GM18502 (cell line): ENCODE measurements around the gene ADAMTSL3.
"Not testable (repeated sequence)": the region's sequence is repeated elsewhere in the genome, so short reads cannot be mapped to it uniquely, and the experiment has no call there.

ENCODE experiments used
- ATAC-seq: cut with Tn5 transposase; IDR thresholded peaks from one replicate; pipeline ENCODE4 v1.9.1; 2021; ENCODE audit warnings: mild to moderate bottlenecking; ENCODE audit not compliant: unreplicated experiment, poor library complexity

Gene ADAMTSL3

DNA sequence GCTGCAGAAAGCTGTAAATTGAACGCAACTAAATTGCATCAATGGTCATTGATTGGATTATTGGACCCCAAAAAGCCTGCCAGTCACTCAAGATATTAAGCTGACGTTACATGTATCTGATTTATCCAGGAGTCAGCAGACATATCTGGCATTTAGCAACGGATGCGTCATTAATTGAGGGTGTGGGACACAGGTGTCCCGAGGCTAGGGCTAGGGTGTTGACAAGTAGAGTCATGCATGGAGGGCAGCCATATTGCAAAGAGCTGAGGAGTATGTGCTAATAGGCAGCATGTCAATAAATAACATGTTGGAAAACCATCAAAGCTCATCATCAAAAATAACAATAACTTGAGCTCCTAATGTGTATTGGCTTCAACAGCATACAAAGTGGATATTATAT lies 347.1 kb downstream of the ADAMTSL3 start:
- no peak for ATAC-seq

DNA sequence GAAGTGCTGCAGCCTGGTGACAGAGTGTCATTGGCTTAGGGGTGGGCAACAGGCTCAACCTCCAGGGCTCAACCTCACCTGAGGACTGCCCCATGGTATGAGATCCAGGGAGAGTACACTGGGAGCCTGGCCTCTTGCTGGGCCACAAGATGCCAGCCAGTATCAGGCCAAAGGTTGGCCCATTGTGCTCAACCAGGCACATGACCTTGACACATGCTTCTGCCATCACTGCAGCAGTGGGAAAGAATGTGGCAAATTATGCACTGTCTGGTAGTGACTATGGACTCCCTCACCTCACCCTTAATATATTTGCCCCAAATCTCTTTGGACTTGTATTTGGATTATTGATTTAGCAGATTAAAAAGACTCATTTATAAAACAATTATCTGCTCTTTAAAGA lies 347.7 kb downstream of the ADAMTSL3 start:
- no peak for ATAC-seq

DNA sequence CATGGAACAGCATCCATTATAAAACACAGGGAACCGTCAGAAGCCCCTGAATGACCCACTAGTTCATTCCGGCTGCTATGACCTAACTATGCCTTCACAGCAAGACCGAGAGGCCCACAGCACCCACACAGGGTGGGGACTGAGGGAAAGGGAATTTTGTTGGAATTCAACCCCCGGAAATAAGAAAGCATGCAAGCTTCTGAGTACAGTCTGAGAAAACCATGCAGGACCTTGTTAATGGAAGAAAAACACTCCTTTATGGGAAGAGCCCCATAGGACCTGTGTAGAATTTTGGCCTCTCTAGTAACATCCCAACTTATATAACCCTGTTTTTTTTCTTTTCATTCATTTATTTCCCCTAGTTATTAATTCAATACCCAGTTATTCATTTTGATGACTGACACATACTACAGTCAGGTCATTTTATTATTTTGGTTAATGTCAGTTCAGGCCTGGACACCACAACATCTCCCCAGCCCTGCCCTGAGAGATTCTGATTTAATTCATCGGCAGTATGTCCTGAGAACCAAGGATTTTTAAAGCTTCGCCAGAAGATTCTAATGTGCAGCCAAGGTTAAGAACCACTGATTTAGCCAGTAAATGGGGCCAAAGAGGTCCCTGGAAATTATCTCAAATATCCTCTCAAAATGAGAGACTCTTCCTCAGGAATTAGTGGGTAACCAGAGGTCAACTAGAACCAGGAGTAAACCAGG lies 350.0 kb downstream of the ADAMTSL3 start:
- no peak for ATAC-seq

DNA sequence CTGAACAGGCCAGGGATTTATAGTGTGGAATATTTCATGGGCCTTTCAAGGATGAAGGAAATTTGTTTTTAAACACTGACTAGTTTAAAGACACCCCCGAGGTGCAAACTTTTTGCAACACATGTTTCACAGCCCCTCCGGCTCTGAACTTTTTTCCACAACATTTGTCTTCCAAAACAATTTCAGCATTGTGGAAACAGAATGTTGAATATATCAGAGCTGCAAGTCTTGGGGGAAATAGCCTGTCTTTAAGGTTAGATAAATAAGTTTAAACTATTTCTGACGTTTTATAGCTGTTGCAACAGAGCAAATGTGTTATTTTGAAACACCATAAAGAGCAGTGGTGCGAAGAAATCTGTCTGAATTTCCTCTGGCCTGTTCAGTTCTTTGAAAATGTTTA lies 352.5 kb downstream of the ADAMTSL3 start:
- no peak for ATAC-seq

DNA sequence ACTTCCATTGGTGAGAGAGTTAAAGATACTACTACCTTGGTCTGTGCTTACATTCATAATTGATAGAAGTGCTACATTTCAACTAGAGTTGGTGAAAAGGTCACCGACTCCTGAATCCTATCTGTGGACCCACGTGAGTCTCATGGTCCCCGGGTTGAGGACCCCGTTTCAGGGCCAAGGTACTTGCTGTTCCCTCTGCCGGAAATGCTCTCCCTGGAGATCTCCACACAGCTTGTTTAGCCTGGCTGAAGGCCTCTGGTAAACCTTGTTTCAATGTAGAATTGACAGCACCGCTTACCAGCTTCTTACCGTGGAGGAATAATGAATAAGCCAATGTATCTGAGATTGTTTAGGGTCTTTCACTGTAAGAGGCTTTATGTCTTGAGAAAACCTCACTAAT lies 355.7 kb downstream of the ADAMTSL3 start:
- no peak for ATAC-seq

DNA sequence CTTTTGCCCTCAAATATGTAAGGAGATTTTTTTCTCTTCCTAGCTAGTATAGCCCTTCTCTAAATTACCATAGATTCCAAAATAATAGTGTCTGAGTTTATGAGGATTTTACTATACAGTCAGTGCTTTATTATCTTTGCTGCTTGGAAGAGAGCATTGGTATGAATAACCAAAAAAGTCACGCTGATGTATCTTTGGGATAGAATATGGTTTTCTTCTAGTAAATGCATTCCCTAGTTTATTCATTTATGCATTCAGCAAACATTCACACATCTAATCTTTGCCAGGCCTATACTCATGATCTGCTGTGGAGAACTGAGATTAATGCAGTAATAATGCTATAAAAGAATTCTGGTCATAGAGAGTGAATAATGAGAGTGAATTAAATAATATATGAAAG lies 356.3 kb downstream of the ADAMTSL3 start:
- ATAC-seq = no peak

DNA sequence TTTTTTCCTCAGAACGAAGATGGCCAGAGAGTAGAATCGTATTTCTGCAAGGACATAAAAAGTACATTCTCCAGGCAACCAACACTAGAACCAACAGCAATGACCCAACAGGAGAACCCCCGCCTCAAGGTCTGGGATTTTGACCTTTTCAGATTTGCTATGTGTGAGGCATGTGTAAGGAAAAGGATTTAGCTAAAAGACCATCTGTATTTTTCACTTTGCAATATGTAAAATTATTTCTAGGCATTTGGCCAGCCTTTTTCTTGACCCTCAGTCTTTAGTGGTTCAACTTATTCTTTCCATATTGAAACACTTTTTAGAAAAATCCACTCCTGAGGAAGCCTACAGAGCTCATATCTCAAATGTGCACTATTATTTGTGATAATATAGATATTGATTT lies 362.4 kb downstream of the ADAMTSL3 start:
- ATAC-seq = no peak

DNA sequence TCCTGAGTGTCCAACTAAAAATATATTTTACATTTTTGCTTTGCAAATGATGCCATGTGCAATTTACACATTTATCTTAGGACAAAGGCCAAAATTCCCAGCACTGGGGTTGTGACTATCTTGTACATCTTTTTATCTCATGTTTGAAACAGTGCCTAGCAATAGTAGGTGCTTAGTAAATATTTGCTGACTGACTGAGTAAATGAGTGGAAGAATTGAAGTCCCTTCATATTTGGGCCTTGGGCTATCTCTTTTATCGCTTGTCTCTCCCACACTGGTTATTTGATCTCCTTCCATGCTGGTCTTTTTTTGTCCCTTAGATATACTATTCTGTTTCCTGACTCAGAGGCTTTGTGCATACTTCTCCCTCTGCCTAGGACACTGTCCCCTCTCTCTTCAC lies 368.6 kb downstream of the ADAMTSL3 start:
- ATAC-seq = no peak

DNA sequence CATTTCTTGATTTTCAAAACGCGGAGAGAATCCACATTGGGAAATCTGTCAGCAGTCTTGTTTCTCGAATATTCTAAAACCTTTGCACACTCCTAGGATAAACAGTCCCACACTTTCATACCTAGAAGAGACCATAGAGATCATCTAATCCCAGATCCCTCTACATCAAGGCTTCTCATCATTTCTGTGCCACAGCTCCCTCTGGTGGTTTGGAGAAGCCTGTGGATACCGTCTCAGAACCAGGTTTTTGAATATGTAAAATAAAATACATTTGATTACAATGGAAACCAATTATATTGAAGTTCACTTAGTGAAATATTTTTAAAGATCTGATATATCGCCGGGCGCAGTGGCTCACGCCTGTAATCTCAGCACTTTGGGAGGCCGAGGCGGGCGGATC lies 369.7 kb downstream of the ADAMTSL3 start:
- ATAC-seq = no peak

DNA sequence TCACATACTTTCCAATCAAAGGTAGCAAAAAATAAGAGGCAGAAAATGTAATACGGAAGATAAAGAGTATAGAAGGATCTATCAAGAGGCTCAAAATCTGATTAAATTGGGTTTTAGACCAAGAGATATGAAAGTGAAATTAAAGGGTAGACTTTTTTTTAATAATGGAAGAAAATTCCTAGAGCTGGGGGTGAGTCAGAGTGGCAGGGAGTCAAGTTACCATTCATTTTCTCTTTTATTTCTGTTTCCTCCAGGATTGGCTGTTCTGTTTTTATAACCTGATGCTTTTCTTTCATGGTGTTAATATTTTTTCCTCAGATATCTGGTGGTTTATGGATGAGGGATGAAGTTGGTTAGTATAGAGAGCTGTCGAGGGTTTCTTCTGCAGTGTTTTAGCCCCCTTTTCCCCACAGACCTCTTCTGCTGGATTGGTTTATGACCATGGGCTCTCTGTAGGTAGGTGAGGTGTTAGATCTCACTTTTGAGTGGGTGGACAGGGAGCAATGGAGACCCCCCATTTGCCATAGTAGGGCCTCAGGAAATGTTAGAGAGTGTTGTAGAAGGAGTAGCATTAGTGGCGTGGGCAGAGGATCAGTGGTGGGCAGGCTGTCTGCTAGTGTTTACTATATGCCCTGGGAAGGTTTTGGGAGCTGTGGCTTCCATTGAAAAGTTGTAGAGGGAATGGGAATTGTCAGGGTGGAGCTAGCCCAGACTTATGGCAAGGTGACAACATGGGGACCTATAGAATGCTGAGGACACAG lies 380.1 kb downstream of the ADAMTSL3 start:
- ATAC-seq = no peak

DNA sequence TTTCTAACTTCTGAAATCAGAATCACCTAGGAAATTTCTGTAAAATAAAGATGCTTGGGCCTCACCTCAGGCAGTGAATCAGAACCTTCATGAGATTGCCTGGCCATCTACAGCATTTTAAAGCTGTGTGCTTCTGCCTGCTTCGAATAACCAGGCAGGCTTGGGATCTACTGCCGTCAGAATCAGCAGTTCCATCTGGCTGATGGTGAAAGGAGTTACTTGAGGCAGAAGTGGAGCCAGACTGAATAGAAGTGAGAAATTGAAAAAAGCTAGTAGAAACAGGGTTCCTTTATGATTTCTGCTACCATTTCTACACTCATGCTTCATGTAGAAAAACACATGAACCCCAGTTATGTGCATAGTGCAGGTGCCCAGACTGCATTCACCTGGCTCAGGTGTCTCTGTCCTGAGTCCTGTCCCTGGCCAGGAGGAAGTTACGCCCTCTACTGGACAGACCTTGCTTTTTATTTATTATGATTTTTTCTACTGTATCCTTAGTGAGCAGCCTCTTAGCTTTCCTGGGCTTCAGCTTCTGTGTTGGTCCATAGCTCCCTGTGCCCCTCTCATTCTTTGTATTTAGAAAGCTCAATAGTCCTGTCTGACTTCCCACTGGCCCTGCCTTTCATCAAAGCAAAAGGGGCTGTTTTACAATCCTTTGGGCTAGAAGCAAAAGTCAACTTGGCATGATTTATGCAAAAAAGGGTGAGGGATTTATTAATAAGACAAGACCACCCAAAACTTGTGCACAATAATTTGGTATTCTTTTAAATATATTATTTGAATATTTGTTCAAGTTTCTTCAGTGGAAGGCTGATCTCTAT lies 380.9 kb downstream of the ADAMTSL3 start:
- ATAC-seq = no peak

DNA sequence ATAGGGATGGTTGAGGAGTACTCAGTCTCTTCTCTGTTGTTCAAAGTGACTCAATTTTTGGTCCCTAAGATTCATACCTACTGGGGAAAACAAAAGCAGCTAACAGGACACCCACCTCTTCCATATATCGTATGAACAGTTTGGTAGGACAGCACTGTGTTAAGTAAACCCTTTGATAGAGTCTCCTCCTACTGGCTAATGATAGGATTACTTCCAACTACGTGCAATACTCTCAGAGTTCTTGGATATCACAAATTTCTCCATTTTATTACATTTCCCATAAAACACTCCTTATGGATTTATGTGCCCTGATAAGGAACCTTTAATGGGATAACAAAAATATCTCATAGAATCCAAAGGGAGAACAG lies 381.5 kb downstream of the ADAMTSL3 start:
- peak; percentile 58 for ATAC-seq

DNA sequence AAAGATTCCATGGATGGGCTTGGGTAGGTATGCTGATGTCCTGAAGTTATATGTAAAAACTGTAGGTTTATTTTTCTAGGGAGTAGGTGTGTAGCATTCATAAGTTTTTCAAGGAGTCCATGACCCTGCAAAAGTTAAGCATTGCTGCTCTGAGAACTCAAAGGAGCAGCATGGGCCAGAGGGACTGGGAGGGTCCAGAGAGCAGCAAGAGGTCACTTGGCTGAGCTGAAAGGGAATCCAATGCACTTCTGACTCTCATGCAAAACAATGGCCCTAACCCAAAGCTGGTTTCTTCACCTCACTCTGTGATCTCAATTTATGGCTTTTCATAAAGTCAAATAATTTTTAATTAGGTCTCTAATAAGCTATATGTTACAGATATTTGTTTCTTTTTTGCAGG lies 383.4 kb downstream of the ADAMTSL3 start:
- no peak for ATAC-seq

DNA sequence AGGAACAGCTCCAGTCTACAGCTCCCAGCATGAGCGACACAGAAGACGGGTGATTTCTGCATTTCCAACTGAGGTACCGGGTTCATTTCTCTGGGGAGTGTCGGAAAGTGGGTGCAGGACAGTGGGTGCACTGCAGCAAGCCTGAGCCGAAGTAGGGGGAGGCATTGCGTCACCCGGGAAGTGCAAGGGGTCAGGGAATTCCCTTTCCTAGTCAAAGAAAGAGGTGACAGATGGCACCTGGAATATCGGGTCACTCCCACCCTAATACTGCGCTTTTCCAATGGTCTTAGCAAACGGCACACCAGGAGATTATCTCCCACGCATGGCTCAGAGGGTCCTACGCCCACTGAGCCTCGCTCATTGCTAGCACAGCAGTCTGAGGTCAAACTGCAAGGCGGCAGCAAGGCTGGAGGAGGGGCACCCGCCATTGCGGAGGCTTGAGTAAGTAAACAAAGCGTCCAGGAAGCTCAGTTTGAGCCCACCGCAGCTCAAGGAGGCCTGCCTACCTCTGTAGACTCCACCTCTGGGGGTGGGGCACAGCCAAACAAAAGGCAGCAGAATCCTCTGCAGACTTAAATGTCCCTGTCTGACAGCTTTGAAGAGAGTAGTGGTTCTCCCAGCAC lies 388.6 kb downstream of the ADAMTSL3 start:
- ATAC-seq = not testable (repeated sequence)

DNA sequence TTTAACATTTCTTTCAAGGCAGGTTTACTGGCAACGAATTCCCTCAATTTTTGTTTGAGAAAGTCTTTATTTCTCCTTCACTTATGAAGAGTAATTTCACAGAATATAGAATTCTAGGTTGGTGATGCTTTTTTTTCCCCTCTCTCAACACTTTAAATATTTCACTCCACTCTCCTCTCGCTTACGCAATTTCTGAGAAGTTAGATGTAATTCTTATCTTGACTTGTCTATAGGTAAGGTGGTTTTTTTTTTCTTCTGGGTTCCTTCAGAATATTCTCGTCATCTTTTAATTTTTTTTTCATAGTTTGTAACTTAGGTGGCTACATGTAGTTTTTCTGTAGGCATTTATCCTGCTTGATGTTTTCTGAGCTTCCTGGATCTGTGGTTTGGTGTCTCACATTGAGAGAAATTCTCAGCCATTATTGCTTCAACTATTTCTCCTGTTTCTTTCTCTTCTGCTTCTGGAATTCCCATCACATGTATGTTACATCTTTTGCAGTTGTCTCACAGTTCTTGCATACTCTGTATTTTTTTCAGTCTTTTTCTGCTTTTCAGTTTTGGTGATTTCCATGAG lies 392.2 kb downstream of the ADAMTSL3 start:
- no peak for ATAC-seq

DNA sequence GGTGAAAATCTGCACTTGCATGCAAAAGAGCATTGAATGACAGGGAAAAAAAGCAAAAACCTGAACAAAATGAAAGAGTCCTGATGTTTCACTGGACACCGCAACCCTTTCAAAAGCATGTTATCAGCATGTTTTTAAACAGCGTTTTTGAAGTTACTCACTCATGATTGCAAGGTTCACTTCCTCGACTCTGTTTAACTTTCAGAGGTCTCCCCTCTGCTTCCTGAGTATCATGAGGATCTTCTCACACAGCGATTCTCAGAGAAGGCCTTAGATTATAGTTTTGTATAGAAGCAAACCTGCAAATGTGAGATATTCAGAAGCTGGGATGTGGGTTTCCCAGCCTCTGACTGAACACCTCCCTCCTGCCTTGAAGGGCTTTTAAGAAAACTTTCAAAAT lies 395.6 kb downstream of the ADAMTSL3 start:
- ATAC-seq = not testable (repeated sequence)

DNA sequence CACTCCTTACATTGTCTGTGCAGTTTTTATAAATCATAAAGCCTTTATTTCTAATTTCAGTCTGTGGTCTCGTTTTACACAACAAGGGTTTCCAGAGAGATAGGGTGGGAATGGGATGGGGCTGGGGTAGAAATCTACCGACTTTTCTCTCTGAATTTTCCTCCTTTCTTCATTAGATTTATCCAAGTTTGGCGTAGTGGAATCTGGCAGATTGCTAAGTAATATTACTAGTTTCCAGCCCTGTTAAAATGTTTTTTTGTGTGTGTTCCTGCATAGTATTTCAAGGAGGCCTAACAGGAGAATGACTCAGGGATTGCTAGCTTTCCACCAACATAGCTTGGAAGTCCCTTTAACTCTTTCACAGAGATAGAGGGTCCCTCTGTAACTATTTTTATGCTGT lies 396.2 kb downstream of the ADAMTSL3 start:
- ATAC-seq = no peak

DNA sequence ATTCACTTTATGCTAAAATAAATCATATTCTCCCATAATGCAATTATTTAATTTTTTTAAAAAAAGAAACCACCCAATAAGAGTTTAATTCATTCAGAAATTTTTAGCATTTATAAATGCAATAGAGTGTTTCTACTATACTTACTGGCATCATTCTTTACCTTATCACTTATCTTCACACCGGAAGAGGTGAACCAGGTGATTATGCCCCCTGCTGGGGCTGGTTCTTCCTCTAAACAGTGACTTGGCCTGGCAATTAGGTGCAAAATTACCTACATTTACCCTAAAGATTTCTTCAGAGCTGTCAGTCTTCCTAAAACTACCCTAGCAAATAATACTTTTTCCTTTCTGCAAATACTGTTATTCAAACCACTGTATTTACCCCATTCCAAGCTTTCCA lies 397.2 kb downstream of the ADAMTSL3 start:
- ATAC-seq = not testable (repeated sequence)

DNA sequence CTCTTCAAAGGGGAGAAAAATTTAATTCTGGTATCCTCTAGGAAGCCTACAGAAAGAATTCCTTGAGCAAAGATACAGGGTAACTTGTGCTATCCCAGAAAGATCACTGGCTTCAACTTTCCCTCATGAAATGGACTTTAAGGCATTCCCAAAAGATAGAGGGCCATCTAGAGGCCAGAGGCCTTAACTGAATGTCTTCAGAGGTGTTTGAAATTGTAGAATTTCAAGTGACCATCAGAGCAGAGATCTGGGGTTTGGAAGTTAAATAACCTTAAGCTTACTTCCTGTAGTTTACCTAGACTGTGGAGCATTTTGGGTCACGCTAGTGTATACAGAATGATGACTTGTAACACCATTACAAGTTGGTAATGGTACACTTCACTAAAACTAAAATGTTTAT lies 400.6 kb downstream of the ADAMTSL3 start:
- ATAC-seq = not testable (repeated sequence)

DNA sequence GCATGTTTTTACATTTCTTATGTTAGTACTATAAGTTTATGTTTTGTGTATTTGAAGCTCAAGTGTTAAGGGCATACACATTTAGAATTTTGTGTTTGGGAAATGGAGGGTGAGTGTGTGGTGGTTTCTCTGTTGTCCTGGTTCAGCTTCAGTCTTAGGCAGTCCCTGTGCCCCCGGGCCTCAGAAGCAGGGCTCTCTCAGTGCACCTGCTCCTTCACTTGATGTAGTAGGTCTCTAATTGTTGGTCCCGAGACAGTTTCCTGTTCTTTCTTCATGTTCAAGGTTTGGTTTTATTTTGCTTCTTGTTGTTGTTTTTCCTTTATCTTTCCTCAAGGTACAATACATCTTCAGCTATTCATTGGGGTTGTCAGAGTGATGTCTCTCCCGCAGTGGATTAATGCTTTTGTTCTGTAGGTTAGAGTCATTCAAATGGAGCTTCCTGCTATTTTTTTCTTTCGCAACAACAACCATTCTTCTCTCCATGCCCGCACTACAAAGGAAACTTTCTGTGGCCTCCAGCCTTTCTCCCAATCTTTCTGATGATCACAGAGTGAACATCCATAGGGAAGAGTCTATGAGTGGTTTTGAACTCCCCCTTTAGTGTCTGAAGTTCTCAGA lies 403.9 kb downstream of the ADAMTSL3 start:
- ATAC-seq = no peak
